A549 (cell line): ENCODE measurements around the gene FXYD2. TPM values are rescaled to one million over a fixed set of nuclear protein-coding genes. Genes with fewer than 3 reads are reported as not detected.

Experiments used
- ATAC-seq, 2 experiments: fragments of 200-7000 bp in 1 of 2; fragments of >200 bp in 1 of 2; cut with Nextera tagmentation in 1 of 2; cut with Tn5 transposase in 1 of 2; 3 replicates each; pipeline versions ENCODE4 v1.8.0 to v1.9.1; 2018 to 2020; ENCODE audit warnings: mild to moderate bottlenecking in 1 of 2, moderate library complexity in 1 of 2
- CTCF ChIA-PET: fragments of 300-600 bp; sonication (Branson Sonifier 250); formaldehyde crosslinking; extraction: SDS; loops from one replicate; lab custom pipeline; 2021; ENCODE audit warnings: antibody characterized with exemption, inconsistent platforms; lab: Yijun Ruan, JAX
- POLR2A ChIA-PET: fragments of 350-600 bp; formaldehyde crosslinking; extraction: SDS; loops from one replicate; lab custom pipeline; 2021; ENCODE audit warnings: antibody characterized with exemption, inconsistent platforms; lab: Yijun Ruan, JAX
- DNase-seq, 2 experiments: peaks; one replicate each; pipeline versions ENCODE4 v3.0.0 to v3.0.0-alpha.2; 2011 to 2016; ENCODE audit warnings: low read depth in 1 of 2, low spot score in 1 of 2
- FAIRE-seq: peaks from 2 replicates; lab custom pipeline; 2011; peaks lifted over from hg19 to GRCh38; lab: Jason Lieb, UNC
- H3K27ac ChIP-seq, 2 experiments: fragments of >200 bp; sonication (Bioruptor Twin); formaldehyde crosslinking; 3 replicates each; pipeline ENCODE4 v1.5.1; 2016 to 2017
- H3K4me1 ChIP-seq: fragments of >200 bp; sonication (Bioruptor Twin); formaldehyde crosslinking; 3 replicates; pipeline ENCODE4 v1.6.1; 2016
- H3K4me2 ChIP-seq: fragments of >200 bp; sonication (Bioruptor Twin); formaldehyde crosslinking; 3 replicates; pipeline ENCODE4 v1.6.1; 2016
- H3K4me3 ChIP-seq: fragments of >200 bp; sonication (Bioruptor Twin); formaldehyde crosslinking; 3 replicates; pipeline ENCODE4 v1.5.1; 2016
- H3K9me3 ChIP-seq: fragments of >200 bp; sonication (Bioruptor Twin); formaldehyde crosslinking; 3 replicates; pipeline ENCODE4 v1.6.1; 2016
- CHD2 ChIP-seq: fragments of 150-350 bp; IDR thresholded peaks from 2 replicates; pipeline ENCODE4 v1.6.1; 2014; ENCODE audit warnings: low read length; ENCODE audit not compliant: partially characterized antibody
- E2F6 ChIP-seq: IDR thresholded peaks from 2 replicates; pipeline ENCODE4 v1.6.1; 2012; ENCODE audit warnings: low read depth, borderline replicate concordance
- FOSL2 ChIP-seq, 2 experiments: fragments of 450-650 bp in 1 of 2; fragments of >200 bp in 1 of 2; sonication (Bioruptor Twin) in 1 of 2; formaldehyde crosslinking; IDR thresholded peaks; 2 replicates each; pipeline versions ENCODE4 v1.5.0 to v1.6.1; 2016 to 2020; ENCODE audit warnings: mild to moderate bottlenecking in 1 of 2, moderate library complexity in 1 of 2
- JUNB ChIP-seq: fragments of >200 bp; sonication (Bioruptor Twin); formaldehyde crosslinking; IDR thresholded peaks from 2 replicates; pipeline ENCODE4 v1.6.1; 2016
- MYC ChIP-seq: IDR thresholded peaks from 2 replicates; pipeline ENCODE4 v1.6.1; 2012; ENCODE audit warnings: mild to moderate bottlenecking, inconsistent platforms, low read length, improper control_type of control experiment, borderline replicate concordance
- NR3C1 ChIP-seq: fragments of >200 bp; sonication (Bioruptor Twin); formaldehyde crosslinking; IDR thresholded peaks from 3 replicates; pipeline ENCODE4 v1.6.1; 2017
- RAD21 ChIP-seq, 2 experiments: fragments of >200 bp in 1 of 2; sonication (Bioruptor Twin) in 1 of 2; formaldehyde crosslinking in 1 of 2; IDR thresholded peaks in 1 of 2; conservative IDR thresholded peaks in 1 of 2; 2 replicates in 1 of 2; 3 replicates in 1 of 2; pipeline ENCODE4 v1.6.1; 2012 to 2018; ENCODE audit warnings: inconsistent platforms in 1 of 2
- SMC3 ChIP-seq: fragments of >200 bp; sonication (Bioruptor Twin); formaldehyde crosslinking; IDR thresholded peaks from 3 replicates; pipeline ENCODE4 v1.6.1; 2018; ENCODE audit warnings: inconsistent platforms
- ZFP36 ChIP-seq: fragments of 450-650 bp; IDR thresholded peaks from 2 replicates; pipeline ENCODE4 v1.6.1; 2014; ENCODE audit warnings: borderline replicate concordance; ENCODE audit not compliant: partially characterized antibody
- WGBS: methylation state at CpG from one replicate; pipeline ENCODE4 v1.1.6; 2017; ENCODE audit errors: missing lambda C conversion rate; 5-methylcytosine and 5-hydroxymethylcytosine counted together
- polyA plus RNA-seq, 4 experiments: library from polyadenylated mRNA; depleted of rRNA in 3 of 4; stranded (reverse); fragments of >200 nt; fragmentation: RNase III in 1 of 4; extraction: RNeasy Plus Mini Kit Qiagen cat#74134 plus additional on column Dnase treatment in 1 of 4; gene quantifications; 2 replicates in 3 of 4; 3 replicates in 1 of 4; pipeline ENCODE4 v1.2.3, GENCODE V29; 2011 to 2017
- TF ChIP-seq, protein P1 (sequence below): fragments of >200 bp; sonication (Bioruptor Twin); formaldehyde crosslinking; IDR thresholded peaks from 3 replicates; pipeline ENCODE4 v1.5.1; 2016
- TF ChIP-seq, protein P2 (sequence below): fragments of >200 bp; sonication (Bioruptor Twin); formaldehyde crosslinking; IDR thresholded peaks from 2 replicates; pipeline ENCODE4 v1.6.1; 2016

Gene FXYD2
- polyA plus RNA-seq, 2 of the 4 experiments (the other 2 are of a cell fraction): 25.9 to 55.6 TPM

GRCh38 chr11:117823294-117823945 is 1.1 kb downstream of the FXYD2 start:
- no peak overlapping the region for H3K4me3 ChIP-seq
- POLR2A ChIA-PET: no interaction called here
- 73% methylated on average over 14 of the region's 18 CpGs for WGBS
- peak overlapping the region; percentile 61; the same call in 2 of the 3 replicates for H3K4me2 ChIP-seq
- peak in 1 of 2 experiments; percentile 27; a peak in 1 of 5 replicates for TF ChIP-seq RAD21 (conservative IDR thresholded peaks at IDR 0.05 in 1 of 2, IDR thresholded peaks at IDR 0.05 in 1 of 2)
- TF ChIP-seq FOSL2 (IDR thresholded peaks at IDR 0.05): no peak
- TF ChIP-seq FOSL2 (CRISPR knock-in tag; IDR thresholded peaks at IDR 0.05): no peak
- peak; percentile 52 to 55; a peak in 4 of 6 replicates for ATAC-seq
- CTCF ChIA-PET: interaction anchor here (0.7 to 7.5 kb wide), 8 partner anchors 10 to 397 kb away, joined by 3 to 113 read pairs (median 4); no protein-coding TSS in a partner anchor
- FAIRE-seq: no peak
- H3K9me3 ChIP-seq: no peaks in the 10 kb centered on the region
- peaks cover 44% of the 10 kb centered on the region for H3K4me1 ChIP-seq
- H3K27ac ChIP-seq: peak overlapping the region; percentile 65 to 72; a peak in 5 of 6 replicates
- peak in 1 of 2 experiments; percentile 25 for DNase-seq

- peak in 1 of 2 experiments; percentile 62; a peak in 3 of 6 replicates for ATAC-seq
Measured at GRCh38 chr11:117822074-117823033, 2.2 kb downstream of the FXYD2 start.

DNA sequence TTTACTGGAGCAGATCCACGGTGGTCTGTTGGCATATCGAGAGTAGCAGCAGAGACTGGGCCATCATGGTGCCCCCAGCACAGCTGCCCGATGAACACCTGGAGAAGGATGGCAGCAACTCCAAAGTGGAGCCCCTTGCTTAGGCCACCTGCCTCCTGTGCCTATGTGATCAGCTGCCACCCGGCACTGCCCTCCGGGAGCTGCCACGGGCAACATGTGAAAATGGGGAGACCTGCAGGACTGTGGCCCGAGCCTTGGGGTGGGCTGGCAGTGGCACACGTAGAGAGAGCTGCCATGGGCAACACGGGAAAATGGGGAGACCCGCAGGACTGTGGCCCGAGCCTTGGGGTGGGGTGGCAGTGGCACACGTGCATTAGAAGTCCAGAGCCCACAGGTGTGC is 3.1 kb downstream of the FXYD2 start:
- 51% methylated on average over 7 of the region's 12 CpGs for WGBS
- no peak overlapping the region for H3K27ac ChIP-seq
- DNase-seq (no peak), ATAC-seq (no peak), FAIRE-seq (no peak)
- H3K4me3 ChIP-seq: no peak overlapping the region
- H3K4me1 ChIP-seq: peaks cover 42% of the 10 kb centered on the region
- no peak overlapping the region for H3K4me2 ChIP-seq
- ChIA-PET CTCF (interaction anchor here (0.8 to 7.5 kb wide), 8 partner anchors 17 to 231 kb away, joined by 3 to 158 read pairs (median 4); no protein-coding TSS in a partner anchor), POLR2A (no interaction called here)
- TF ChIP-seq ZFP36 (no peak), CHD2 (no peak), E2F6 (no peak)
- no peaks in the 10 kb centered on the region for H3K9me3 ChIP-seq

More at GRCh38 chr11:117822074-117823033, 2.2 kb downstream of the FXYD2 start:
- FAIRE-seq (no peak), DNase-seq (no peak)
- ChIA-PET CTCF (interaction anchor here (0.7 to 7.5 kb wide), 12 partner anchors 11 to 396 kb away, joined by 3 to 158 read pairs (median 4); no protein-coding TSS in a partner anchor), POLR2A (no interaction called here)
- Histone ChIP-seq H3K27ac (no peak overlapping the region), H3K4me2 (no peak overlapping the region; the same call in 2 of the 3 replicates), H3K9me3 (no peaks in the 10 kb centered on the region), H3K4me3 (no peak overlapping the region), H3K4me1 (peaks cover 42% of the 10 kb centered on the region)
- 68% methylated on average over 12 of the region's 33 CpGs for WGBS
- TF ChIP-seq, protein P1, sequence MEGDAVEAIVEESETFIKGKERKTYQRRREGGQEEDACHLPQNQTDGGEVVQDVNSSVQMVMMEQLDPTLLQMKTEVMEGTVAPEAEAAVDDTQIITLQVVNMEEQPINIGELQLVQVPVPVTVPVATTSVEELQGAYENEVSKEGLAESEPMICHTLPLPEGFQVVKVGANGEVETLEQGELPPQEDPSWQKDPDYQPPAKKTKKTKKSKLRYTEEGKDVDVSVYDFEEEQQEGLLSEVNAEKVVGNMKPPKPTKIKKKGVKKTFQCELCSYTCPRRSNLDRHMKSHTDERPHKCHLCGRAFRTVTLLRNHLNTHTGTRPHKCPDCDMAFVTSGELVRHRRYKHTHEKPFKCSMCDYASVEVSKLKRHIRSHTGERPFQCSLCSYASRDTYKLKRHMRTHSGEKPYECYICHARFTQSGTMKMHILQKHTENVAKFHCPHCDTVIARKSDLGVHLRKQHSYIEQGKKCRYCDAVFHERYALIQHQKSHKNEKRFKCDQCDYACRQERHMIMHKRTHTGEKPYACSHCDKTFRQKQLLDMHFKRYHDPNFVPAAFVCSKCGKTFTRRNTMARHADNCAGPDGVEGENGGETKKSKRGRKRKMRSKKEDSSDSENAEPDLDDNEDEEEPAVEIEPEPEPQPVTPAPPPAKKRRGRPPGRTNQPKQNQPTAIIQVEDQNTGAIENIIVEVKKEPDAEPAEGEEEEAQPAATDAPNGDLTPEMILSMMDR: peak; percentile 35
- TF ChIP-seq JUNB (no peak), NR3C1 (no peak), SMC3 (peak; percentile 44; the same call in 2 of the 3 replicates), MYC (no peak), RAD21 (conservative IDR thresholded peaks at IDR 0.05 in 1 of 2, IDR thresholded peaks at IDR 0.05 in 1 of 2) (peak; percentile 31 to 34; a peak in 3 of 5 replicates)
- TF ChIP-seq, protein P2, sequence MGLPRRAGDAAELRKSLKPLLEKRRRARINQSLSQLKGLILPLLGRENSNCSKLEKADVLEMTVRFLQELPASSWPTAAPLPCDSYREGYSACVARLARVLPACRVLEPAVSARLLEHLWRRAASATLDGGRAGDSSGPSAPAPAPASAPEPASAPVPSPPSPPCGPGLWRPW: no peak
